COLO668 (cell line): ENCODE measurements around the gene ERC2.

Experiments
- DNase-seq: peaks from one replicate; lab custom pipeline; 2025; ENCODE audit not compliant: unreplicated experiment; lab: John Stamatoyannopoulos, UW

ERC2 gene

DNA sequence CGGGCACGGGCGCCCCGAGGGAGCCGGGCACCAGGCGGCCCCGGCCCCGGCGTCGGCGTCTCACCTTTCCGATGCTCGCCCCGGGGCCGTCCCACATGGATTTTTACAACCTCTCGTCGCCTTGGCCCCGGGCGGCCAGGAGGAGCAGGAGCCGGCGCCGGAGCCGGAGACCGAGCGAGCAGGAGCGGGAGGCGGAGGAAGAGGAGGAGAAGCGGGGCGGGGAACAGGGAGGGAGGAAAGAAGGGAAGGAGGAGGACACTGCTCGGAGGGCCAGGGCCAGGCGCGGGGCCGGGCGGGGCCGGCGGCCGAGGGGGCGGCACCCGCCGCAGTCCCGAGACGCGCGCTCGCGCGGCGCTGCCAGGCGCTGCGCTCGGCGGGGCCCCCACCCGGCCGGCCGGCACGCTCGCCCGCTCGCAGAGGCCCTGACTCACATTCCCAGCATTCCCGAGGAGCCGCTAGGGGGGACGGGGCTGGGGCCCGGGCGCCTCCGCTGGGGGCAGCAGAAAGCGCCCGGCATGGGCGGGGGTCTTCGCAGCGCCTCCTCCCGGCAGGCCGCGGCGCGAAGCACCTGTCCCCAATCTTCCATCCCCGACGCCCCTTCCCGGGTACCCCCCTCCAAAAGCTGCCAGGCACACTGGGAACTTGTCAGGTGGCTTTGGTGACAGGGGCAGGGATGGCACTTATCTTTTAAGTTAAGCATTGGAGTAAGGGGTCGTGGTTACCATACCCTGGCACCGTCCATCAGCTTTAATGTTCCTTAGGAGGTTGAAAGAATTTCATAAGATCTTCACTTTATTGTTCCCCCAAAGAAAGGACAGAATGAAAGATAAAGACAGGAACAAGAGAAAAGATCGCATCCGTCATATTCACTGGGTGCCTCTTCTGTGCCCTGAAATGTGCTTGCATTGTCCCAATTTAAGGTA is at the start of gene ERC2:
Gene ERC2 (minus strand): TSS at position 284 of the 923 bp plus-strand sequence.
- DNase-seq: peak; percentile 75

DNA sequence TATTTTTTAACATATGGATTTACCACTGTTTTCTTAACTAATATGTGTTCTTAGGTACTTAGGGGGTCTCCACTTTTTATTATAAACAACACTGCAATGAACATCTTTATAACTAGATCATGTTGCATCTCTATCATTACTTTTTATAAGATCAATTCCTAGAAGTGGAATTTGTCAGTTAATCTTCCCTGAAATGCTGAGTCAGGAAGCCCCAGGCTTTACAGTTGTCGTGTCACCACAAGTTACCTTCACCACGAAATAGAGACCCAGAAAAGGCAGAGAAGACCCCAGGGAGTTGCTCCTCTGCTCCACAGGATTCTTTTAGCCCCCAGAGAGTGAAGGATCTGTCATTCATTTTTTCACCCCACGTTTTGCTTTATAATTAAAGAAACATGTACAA is 34.5 kb upstream of the ERC2 start:
- DNase-seq: no peak

GRCh38 chr3:56496376-56496775 is 28.1 kb upstream of the ERC2 start:
- peak; percentile 87 for DNase-seq

DNA sequence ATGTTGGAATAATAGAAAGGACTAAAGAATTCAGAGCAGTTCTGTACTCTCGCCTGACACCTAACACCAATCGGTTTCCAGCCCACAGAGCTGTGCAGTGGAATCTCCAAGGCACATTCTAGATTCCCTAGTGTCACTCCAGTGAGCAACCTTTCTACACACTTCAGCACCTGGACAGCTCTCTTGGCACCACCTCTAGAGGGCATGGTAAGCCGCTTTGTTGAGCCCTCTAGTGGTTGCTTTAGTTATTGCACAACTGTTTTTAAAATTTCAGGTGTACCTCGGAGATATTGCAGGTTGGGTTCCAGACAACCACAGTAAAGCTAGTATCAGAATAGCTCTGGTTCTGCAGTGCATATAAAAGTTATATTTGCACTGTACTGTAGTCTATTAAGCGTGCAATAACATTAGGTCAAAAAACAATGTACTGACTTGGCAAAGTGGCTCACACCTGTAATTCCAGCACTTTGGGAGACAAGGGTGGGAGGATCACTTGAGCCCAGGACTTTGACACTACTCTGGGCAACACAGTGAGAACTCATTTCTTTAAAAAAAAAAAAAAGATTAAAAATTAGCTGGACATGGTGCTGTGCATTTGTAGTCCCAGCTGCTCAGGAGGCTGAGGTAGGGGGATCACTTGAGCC is 26.5 kb upstream of the ERC2 start:
- peak; percentile 49 for DNase-seq

- no peak for DNase-seq
Measured at GRCh38 chr3:56491566-56491965, 23.3 kb upstream of the ERC2 start.

DNA sequence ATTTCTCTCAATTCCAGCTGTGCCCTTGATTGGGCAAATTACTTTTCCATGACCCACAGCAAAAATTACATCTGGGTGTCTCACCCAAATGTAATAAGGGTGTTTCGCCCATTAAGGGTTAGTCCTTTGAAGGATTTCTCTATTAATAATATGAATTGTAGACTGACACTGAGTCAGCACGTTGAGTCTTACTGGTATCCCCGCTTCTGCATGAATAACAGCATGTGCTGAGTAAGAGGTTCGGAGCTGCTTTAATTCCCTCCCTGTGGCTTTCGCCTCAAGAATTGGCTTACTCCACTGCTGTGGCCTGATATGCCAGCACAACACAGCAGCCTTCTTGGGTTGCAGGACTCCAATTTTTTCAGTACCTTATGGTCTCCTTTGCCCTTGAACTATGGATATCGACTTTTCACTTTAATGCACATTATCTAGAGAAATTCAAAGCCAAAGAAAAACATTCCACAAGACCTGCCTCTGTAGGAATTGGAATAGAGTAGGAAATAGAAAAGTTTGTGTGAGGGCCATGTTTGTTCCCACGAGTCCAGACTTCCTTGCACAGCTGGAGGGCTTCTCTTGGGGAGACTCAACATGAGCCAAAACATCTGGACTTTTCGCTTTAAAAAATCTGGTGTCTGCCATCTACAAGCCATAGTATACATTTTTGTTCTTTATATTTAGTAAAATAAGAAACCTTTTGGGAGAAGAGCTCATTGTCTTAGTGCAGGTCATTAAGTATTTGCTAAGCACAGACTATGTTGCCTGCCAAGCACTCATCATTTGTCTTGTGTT is 20.7 kb upstream of the ERC2 start:
- no peak for DNase-seq

DNA sequence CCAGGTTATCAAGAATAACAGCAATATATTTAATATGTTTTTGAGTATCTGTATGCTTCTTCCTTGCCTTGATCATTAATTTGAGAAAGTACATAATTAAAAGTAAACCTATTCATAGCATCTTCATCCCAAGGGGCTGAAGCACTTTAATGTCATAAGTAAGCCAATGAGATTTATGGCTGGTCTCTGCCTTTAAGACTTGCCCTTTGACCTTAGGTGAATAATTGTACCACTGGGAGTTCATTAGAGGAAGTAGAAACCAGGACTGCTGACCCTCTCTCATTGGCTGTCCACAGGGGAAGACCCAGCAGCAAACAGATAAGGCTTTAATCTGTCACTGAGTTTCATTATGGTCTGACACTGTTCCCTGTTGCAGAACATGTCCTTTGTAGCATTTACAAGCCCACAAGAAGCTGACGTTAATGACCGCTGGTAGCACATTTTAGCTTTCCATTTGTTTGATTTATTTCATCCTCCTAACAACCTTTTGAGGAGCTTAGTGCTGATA is 16.3 kb upstream of the ERC2 start:
- DNase-seq: no peak

DNA sequence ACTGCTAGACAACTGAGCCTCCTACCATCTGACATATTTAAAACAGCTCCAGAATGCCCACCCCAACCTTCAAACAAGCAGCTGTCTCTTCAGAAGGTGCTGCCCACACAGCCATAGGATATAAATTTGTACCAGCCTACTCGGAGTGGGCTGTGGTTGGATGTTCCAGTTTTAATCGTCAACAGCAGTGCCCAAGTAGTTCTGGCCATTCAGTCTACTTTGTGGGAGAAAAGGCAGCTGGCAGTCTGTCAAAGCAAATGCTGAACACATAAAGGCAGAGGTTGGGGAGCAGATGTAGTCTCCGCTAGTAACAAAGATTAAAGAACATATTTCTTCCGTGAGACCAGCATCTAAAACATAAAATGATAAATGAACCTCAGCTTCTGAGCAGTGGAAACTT is 15.9 kb upstream of the ERC2 start:
- DNase-seq: no peak

GRCh38 chr3:56477646-56478045 is 9.4 kb upstream of the ERC2 start:
- no peak for DNase-seq

- DNase-seq: no peak
Measured at GRCh38 chr3:56476771-56477170, 8.5 kb upstream of the ERC2 start.

GRCh38 chr3:56471771-56472170 is 3.5 kb upstream of the ERC2 start:
- DNase-seq: no peak

DNA sequence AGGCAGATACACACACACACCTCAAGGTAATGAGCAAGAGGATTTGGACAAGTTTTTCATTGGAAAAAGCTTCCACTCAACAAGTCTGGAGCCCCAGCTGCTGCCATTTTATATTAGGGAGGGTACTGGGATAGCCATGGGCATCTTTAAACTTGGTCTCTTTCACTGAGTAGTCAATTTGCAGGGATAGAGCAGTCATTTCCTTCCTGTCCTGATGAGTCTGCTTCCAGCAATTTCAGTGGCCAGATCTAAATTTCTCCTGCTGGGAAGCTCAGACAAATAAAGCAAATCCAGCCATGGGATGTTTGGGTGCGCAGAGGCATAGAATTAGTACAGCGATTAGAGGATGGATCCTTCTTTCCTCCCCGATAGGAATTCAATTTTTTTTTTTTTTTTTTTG is 874 bp upstream of the ERC2 start:
- no peak for DNase-seq

GRCh38 chr3:56467801-56468183 is 475 bp downstream of the ERC2 start:
- DNase-seq: peak; percentile 55

DNA sequence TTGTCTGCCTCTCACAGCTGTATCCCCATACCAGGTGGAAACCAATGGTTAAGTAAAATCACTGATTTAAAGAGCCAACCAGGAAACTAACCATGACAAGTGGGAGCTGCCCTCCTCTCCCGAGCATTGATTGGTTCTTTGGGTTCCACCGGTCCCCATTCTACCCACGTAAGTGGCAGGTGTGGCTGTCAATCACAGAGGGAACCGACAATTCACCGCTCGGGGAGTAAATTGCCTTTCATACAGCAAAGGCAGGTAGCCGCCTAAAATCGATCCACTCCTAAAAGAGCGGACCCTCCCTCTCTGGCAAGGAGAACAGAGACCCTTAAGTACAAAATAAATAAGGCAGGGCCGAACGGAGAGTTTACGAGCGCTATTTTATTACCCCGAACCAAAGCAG is 1.2 kb downstream of the ERC2 start:
- peak; percentile 84 for DNase-seq

DNA sequence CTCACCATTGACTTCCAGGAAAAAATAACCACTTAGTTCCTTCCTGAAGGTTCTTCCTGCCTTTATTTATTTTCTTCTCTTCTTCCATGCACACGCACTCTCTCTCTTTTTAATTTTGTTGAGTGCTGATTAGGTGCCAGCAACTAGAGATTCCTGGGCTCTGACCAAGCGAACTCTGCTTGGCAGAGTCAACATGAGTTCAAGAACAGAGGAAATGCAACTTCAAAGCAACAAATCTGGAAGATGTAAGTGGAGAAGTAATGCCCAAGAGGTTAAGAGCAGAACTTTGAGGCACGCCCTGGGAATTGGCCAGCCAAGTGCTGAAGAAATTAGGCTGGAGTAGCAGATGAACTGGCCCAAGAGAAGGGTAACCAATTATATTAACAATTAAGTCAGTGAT is 8.5 kb downstream of the ERC2 start:
- no peak for DNase-seq

- no peak for DNase-seq
Measured at GRCh38 chr3:56459104-56459496, 9.2 kb downstream of the ERC2 start.

DNA sequence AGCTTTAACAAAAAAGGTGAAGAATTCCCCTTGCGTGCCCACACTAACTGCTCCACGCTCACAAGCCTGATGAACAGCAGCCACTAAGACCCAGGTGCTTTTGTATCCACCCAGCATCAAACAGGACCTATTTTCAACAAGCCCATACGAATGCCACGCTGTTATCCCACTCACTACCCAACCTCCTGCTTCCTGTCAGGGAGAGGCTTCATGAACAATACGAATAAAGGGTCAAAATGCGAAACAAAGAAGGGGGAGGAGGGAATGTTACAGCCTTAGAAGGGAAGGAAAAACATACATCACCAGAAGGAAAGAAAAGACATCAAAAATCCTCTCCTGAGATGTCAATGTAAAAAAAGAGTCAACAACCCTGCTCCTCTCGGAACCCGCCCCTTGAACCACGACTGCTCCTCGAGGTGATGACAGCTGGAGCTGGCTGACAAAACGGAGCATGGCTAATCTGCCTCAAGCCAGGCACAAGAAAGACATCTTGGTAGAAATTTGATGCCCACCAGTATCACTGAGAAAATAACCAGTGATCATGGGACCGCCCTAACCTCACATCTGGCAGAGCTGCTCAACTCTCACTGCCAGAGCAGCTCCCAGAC is 9.7 kb downstream of the ERC2 start:
- DNase-seq: no peak

GRCh38 chr3:56456117-56456516 is 12.2 kb downstream of the ERC2 start:
- no peak for DNase-seq

DNA sequence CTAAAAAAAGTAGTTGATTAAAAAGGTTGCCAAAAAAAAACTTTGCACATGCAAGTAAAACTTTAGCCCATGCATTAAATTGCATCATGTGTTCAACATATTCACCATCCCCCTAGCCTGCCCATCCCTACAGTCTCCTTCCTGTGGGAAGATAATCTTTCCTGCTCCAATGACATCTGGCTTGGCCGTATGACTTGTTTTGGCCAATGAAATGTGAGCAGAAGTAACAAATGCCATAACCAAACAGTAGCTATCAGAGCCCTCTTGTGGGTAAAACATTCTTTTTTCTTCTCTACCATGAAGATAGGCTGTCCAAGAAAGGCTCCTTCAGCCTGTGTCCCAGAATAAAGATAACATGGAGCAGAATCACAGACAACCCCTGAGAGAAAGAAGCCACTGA is 15.3 kb downstream of the ERC2 start:
- no peak for DNase-seq

DNA sequence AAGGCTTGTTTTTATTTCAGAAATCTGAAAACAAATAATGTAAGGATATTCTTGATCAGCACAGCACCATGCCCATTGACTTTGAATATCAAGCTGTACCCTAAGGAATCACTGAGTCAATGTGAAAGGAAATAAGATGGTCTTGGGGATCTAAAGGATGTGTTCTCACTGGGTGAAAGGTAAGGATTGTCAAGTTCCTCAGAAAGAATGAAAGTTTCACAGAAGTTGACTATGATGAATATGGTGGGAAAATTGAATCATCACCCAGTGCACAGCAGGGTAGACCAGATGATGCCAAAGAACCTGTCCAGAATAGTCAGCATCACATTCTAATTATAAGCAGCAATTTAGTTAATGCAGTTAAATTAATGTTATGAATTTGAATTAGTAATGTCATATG is 16.2 kb downstream of the ERC2 start:
- no peak for DNase-seq

- no peak for DNase-seq
Measured at GRCh38 chr3:56443372-56443771, 24.9 kb downstream of the ERC2 start.
